Sigmoid colon (tissue), 4 donors: ENCODE results near the gene CPVL.

Experiments
- EP300 ChIP-seq, 4 donors: sonication (generic); formaldehyde crosslinking; IDR thresholded peaks; one replicate each; pipeline ENCODE4 v1.6.1; 2017; ENCODE audit warnings: antibody characterized with exemption in 4 of 4
- POLR2A ChIP-seq, 2 donors: fragments of 450-650 bp; IDR thresholded peaks; one replicate each; pipeline ENCODE4 v1.6.1; 2016; ENCODE audit warnings: antibody characterized with exemption in 2 of 2, mild to moderate bottlenecking in 2 of 2, moderate library complexity in 2 of 2
- POLR2AphosphoS5 ChIP-seq, 4 donors: sonication (generic); formaldehyde crosslinking; IDR thresholded peaks; one replicate each; pipeline ENCODE4 v1.6.1; 2017; ENCODE audit warnings: antibody characterized with exemption in 4 of 4
- TF ChIP-seq, protein P1 (sequence below), 4 experiments: fragments of 450-650 bp in 3 of 4; fragments of 200-600 bp in 1 of 4; IDR thresholded peaks; one replicate each; pipeline ENCODE4 v1.5.1; 2016 to 2019; ENCODE audit warnings: antibody characterized with exemption in 4 of 4, mild to moderate bottlenecking in 3 of 4, moderate library complexity in 2 of 4

DNA sequence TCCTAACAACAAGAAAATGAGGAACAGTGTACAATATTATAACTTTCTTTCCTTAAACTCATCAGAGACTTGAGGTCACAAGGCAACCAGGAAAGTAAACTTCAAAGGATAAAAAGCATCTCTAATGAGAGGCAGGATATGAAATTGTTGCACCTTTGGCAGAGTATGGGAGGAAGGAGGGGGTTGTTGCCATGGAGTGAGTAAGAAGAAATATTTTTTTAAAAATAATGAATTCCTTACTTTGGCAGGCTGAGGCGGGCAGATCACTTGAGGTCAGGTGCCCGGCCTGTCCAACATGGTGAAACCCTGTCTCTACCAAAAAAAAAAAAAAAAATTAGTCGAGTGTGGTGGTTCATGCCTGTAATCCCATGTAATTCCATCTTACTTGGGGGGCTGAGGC is 27.1 kb upstream of the CPVL start:
- TF ChIP-seq, protein P1, sequence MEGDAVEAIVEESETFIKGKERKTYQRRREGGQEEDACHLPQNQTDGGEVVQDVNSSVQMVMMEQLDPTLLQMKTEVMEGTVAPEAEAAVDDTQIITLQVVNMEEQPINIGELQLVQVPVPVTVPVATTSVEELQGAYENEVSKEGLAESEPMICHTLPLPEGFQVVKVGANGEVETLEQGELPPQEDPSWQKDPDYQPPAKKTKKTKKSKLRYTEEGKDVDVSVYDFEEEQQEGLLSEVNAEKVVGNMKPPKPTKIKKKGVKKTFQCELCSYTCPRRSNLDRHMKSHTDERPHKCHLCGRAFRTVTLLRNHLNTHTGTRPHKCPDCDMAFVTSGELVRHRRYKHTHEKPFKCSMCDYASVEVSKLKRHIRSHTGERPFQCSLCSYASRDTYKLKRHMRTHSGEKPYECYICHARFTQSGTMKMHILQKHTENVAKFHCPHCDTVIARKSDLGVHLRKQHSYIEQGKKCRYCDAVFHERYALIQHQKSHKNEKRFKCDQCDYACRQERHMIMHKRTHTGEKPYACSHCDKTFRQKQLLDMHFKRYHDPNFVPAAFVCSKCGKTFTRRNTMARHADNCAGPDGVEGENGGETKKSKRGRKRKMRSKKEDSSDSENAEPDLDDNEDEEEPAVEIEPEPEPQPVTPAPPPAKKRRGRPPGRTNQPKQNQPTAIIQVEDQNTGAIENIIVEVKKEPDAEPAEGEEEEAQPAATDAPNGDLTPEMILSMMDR (IDR thresholded peaks at IDR 0.05), result no peak
- TF ChIP-seq POLR2A (IDR thresholded peaks at IDR 0.05) (no peak), POLR2AphosphoS5 (IDR thresholded peaks at IDR 0.05) (no peak), EP300 (IDR thresholded peaks at IDR 0.05) (no peak)
